Measurements from ENCODE around the gene RTP1. TPM values are rescaled to one million over a fixed set of nuclear protein-coding genes. Genes with fewer than 3 reads are reported as not detected.
"Not testable (repeated sequence)": the region's sequence is repeated elsewhere in the genome, so short reads cannot be mapped to it uniquely, and the experiment has no call there.

The RTP1 gene
- total and polyA plus RNA-seq, 2 of the 4 experiments (the other 2 are of a cell fraction), result not detected

DNA sequence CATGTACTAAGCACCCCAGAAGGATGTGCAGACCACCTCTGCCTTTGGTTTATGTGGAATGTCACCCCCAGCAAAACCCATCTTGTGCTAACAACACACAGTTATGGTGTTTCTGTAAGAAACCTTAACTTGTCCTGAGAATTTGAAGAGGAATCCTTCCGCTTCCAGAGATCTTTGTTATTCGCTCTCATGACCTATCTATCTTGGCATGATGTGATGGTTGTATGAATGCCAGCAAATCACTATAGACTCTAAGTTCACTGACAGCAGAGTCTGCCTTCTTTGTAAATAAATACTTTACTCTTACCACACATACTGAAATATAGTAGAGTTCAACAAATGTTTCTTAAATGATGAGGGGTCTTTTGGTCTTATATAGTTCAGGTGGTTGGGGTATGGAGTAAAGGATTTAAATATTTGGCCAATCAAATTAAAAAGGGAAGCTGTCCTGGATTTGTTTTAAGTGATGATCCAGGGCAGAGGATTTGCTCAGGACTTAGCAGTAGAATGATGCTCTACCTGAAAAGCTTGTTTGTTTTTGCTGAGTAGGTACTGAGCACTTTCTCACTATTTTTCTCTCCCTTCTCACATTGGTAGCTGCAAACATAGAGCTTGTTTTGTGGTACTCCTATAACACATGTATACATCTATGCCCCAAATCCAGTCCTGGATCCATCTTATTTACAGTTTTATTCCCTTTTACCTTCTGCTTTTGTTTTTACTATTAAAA lies 27.9 kb upstream of the RTP1 start (continued):
- TF ChIP-seq, protein P1, sequence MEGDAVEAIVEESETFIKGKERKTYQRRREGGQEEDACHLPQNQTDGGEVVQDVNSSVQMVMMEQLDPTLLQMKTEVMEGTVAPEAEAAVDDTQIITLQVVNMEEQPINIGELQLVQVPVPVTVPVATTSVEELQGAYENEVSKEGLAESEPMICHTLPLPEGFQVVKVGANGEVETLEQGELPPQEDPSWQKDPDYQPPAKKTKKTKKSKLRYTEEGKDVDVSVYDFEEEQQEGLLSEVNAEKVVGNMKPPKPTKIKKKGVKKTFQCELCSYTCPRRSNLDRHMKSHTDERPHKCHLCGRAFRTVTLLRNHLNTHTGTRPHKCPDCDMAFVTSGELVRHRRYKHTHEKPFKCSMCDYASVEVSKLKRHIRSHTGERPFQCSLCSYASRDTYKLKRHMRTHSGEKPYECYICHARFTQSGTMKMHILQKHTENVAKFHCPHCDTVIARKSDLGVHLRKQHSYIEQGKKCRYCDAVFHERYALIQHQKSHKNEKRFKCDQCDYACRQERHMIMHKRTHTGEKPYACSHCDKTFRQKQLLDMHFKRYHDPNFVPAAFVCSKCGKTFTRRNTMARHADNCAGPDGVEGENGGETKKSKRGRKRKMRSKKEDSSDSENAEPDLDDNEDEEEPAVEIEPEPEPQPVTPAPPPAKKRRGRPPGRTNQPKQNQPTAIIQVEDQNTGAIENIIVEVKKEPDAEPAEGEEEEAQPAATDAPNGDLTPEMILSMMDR (conservative IDR thresholded peaks at IDR 0.05; ENCODE audit: low read depth, low read length), result no peak

DNA sequence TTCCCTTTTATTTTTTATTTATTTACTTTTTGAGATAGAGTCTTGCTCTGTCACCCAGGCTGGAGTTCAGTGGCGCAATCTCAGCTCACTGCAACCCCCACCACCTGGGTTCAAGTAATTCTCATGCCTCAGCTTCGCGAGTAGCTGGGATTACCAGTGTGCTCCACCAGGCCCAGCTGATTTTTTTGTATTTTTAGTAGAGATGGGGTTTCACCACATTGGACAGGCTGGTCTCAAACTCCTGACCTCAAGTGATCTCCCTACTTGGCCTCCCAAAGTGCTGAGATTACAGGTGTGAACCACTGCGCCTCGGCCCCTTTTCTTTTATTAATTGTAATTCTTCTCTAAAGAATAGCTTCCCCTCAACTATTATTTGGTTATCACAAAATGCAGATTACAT lies 26.4 kb upstream of the RTP1 start:
- H4K91ac ChIP-seq (ENCODE audit: insufficient read depth, low read depth, low read length); intact Hi-C loops (cut with micrococcal nuclease); H3K4ac ChIP-seq (ENCODE audit: low read depth, low read length); H4K5ac ChIP-seq (ENCODE audit: low read depth, low read length); H3K79me1 ChIP-seq (ENCODE audit: low read depth in 1 of 2, low read length in 2 of 2); H3K9me1 ChIP-seq (ENCODE audit: insufficient read depth, low read length); H3K27me3 ChIP-seq (ENCODE audit: control insufficient read depth, insufficient read depth, low read length); in situ Hi-C loops (cut with MboI; ENCODE audit: low sequenced_read_pairs); H3K4me2 ChIP-seq (ENCODE audit: low read depth, low read length); H3K4me3 ChIP-seq (ENCODE audit: insufficient read depth, low read depth, low read length); H3K9ac ChIP-seq (ENCODE audit: low read depth, low read length); H3K9me3 ChIP-seq (ENCODE audit: control insufficient read depth, insufficient read depth, low read length); H2BK120ac ChIP-seq (ENCODE audit: low read depth, low read length); H2AK5ac ChIP-seq (ENCODE audit: low read depth, low read length); DNase-seq; H4K20me1 ChIP-seq (ENCODE audit: insufficient read depth, low read length); ATAC-seq (ENCODE audit: low read depth); H2BK20ac ChIP-seq (ENCODE audit: low read depth, low read length); H3K14ac ChIP-seq (replicated peaks; ENCODE audit: low read depth, low read length); H3K27ac ChIP-seq (ENCODE audit: insufficient read depth, low read length); dilution Hi-C loops (cut with HindIII; ENCODE audit: low sequenced_read_pairs, unreplicated experiment); H3K4me1 ChIP-seq (ENCODE audit: control insufficient read depth, insufficient read depth, low read length); H4K8ac ChIP-seq (ENCODE audit: low read depth in 2 of 2, low read length in 2 of 2); H2AK9ac ChIP-seq (replicated peaks; ENCODE audit: low read depth, low read length, poor library complexity); H2BK5ac ChIP-seq (ENCODE audit: low read depth, low read length, poor library complexity, severe bottlenecking); H3K56ac ChIP-seq (ENCODE audit: extremely low read depth, insufficient read depth, low read length); BruUV-seq (replicated peaks); CTCF ChIA-PET; H2AFZ ChIP-seq (replicated peaks; ENCODE audit: low read length, poor library complexity); H3K23ac ChIP-seq (ENCODE audit: low read depth, low read length); H3K18ac ChIP-seq (ENCODE audit: low read depth, low read length); H3K36me3 ChIP-seq (ENCODE audit: control insufficient read depth, insufficient read depth, low read length); POLR2A ChIA-PET (ENCODE audit: unreplicated experiment); H2BK15ac ChIP-seq (ENCODE audit: low read depth, low read length): not testable (repeated sequence)
- no CpG with 5 or more reads among the region's 5 CpGs for WGBS, 2 experiments (ENCODE audit: extremely low coverage in 2 of 2, insufficient read length in 1 of 2)

All from IMR-90 (cell line).